Neuronal stem cell (in vitro differentiated cells): ENCODE results near the gene DLD.

Source experiments
- DNase-seq: peaks from one replicate; pipeline ENCODE4 v3.0.0-alpha.2; 2013; ENCODE audit warnings: low spot score
- H2AFZ ChIP-seq: one replicate; pipeline ENCODE4 v1.6.1; 2013; ENCODE audit warnings: mild to moderate bottlenecking, low read length, inconsistent platforms
- H2AK5ac ChIP-seq: 2 replicates; pipeline ENCODE4 v1.6.1; 2013; ENCODE audit warnings: low read depth, mild to moderate bottlenecking, inconsistent platforms, low read length, moderate library complexity, mixed read lengths
- H2BK120ac ChIP-seq: 2 replicates; pipeline ENCODE4 v1.6.1; 2013; ENCODE audit warnings: low read depth, mild to moderate bottlenecking, inconsistent platforms, low read length, moderate library complexity, mixed read lengths
- H2BK12ac ChIP-seq: one replicate; pipeline ENCODE4 v1.6.1; 2013; ENCODE audit warnings: low read length, inconsistent platforms
- H2BK15ac ChIP-seq: 2 replicates; pipeline ENCODE4 v1.6.1; 2013; ENCODE audit warnings: mild to moderate bottlenecking, low read length, inconsistent platforms, mixed read lengths
- H2BK5ac ChIP-seq: one replicate; pipeline ENCODE4 v1.6.1; 2013; ENCODE audit warnings: inconsistent platforms, mild to moderate bottlenecking, low read length, moderate library complexity
- H3K14ac ChIP-seq: one replicate; pipeline ENCODE4 v1.6.1; 2013; ENCODE audit warnings: low read length, inconsistent platforms
- H3K18ac ChIP-seq: 2 replicates; pipeline ENCODE4 v1.6.1; 2013; ENCODE audit warnings: low read length, inconsistent platforms
- H3K23ac ChIP-seq: 2 replicates; pipeline ENCODE4 v1.6.1; 2013; ENCODE audit warnings: low read depth, mild to moderate bottlenecking, mixed read lengths, low read length, inconsistent platforms; ENCODE audit not compliant: poor library complexity
- H3K27ac ChIP-seq: replicated peaks from 3 replicates; pipeline ENCODE4 v1.5.1; 2013; ENCODE audit warnings: low read length, inconsistent platforms
- H3K27me3 ChIP-seq, 3 experiments: 2 replicates each; pipeline ENCODE4 v1.6.1; 2013; ENCODE audit warnings: low read length in 3 of 3, mild to moderate bottlenecking in 2 of 3, inconsistent platforms in 1 of 3, low read depth in 1 of 3, mixed read lengths in 1 of 3, moderate library complexity in 1 of 3; ENCODE audit not compliant: control insufficient read depth in 3 of 3, insufficient read depth in 3 of 3
- H3K36me3 ChIP-seq, 2 donors: replicated peaks in 1 of 2; 2 replicates each; pipeline ENCODE4 v1.6.1; 2013; ENCODE audit warnings: low read length in 2 of 2; ENCODE audit not compliant: control insufficient read depth in 2 of 2, insufficient read depth in 2 of 2
- H3K4ac ChIP-seq: 2 replicates; pipeline ENCODE4 v1.6.1; 2013; ENCODE audit warnings: inconsistent platforms, mild to moderate bottlenecking, low read length, moderate library complexity
- H3K4me1 ChIP-seq, 2 donors: 1 replicate in 1 of 2; 2 replicates in 1 of 2; pipeline ENCODE4 v1.6.1; 2013; ENCODE audit warnings: low read length in 2 of 2, low read depth in 1 of 2; ENCODE audit not compliant: control insufficient read depth in 2 of 2, insufficient read depth in 1 of 2
- H3K4me2 ChIP-seq: one replicate; pipeline ENCODE4 v1.6.1; 2013; ENCODE audit warnings: mild to moderate bottlenecking, low read length, inconsistent platforms; ENCODE audit not compliant: insufficient read depth, poor library complexity, severe bottlenecking
- H3K4me3 ChIP-seq, 2 donors: 2 replicates each; pipeline ENCODE4 v1.5.1; 2013; ENCODE audit warnings: low read length in 2 of 2, mild to moderate bottlenecking in 2 of 2, inconsistent platforms in 1 of 2, moderate library complexity in 1 of 2
- H3K79me1 ChIP-seq: one replicate; pipeline ENCODE4 v1.6.1; 2013; ENCODE audit warnings: low read depth, mild to moderate bottlenecking, inconsistent platforms, low read length, moderate library complexity
- H3K9ac ChIP-seq: one replicate; pipeline ENCODE4 v1.6.1; 2013; ENCODE audit warnings: mild to moderate bottlenecking, low read depth, low read length, inconsistent platforms; ENCODE audit not compliant: poor library complexity
- H3K9me3 ChIP-seq, 2 donors: replicated peaks in 1 of 2; 2 replicates each; pipeline versions ENCODE3 to v1.6.1; 2013; ENCODE audit warnings: low read length in 2 of 2, mild to moderate bottlenecking in 2 of 2, inconsistent platforms in 1 of 2, low read depth in 1 of 2, mixed read lengths in 1 of 2, moderate library complexity in 1 of 2; ENCODE audit not compliant: control insufficient read depth in 2 of 2, insufficient read depth in 1 of 2
- H4K8ac ChIP-seq: one replicate; pipeline ENCODE4 v1.6.1; 2013; ENCODE audit warnings: low read depth, mild to moderate bottlenecking, inconsistent platforms, low read length, moderate library complexity
- H4K91ac ChIP-seq: one replicate; pipeline ENCODE4 v1.6.1; 2013; ENCODE audit warnings: low read length, low read depth, mild to moderate bottlenecking, inconsistent platforms; ENCODE audit not compliant: poor library complexity
- WGBS, 2 donors: extraction: QIAGEN DNeasy Blood & Tissue Kit; methylation state at CpG; one replicate each; pipeline ENCODE4 v1.1.7; 2013; ENCODE audit warnings: missing lambda C conversion rate in 2 of 2, mixed read lengths in 1 of 2; ENCODE audit not compliant: insufficient read length in 2 of 2, insufficient replicate concordance in 1 of 2; ENCODE audit errors: extremely low coverage in 2 of 2; 5-methylcytosine and 5-hydroxymethylcytosine counted together

DLD gene

GRCh38 chr7:107909445-107909844 lies 18.5 kb downstream of the DLD start:
- Histone ChIP-seq H3K18ac (no peak overlapping the region), H4K8ac (no peak overlapping the region), H3K27me3 (no peaks in the 10 kb centered on the region), H3K27ac (no peak overlapping the region), H2AK5ac (no peak overlapping the region), H2BK12ac (no peak overlapping the region), H3K4me3 (no peak overlapping the region), H2BK15ac (no peak overlapping the region), H3K14ac (no peak overlapping the region), H3K9ac (no peak overlapping the region), H4K91ac (no peak overlapping the region), H2BK5ac (no peak overlapping the region), H3K9me3 (no peaks in the 10 kb centered on the region), H3K36me3 (peaks cover 12 to 97% of the 10 kb centered on the region in 2 donors), H3K4me2 (no peak overlapping the region), H3K23ac (no peak overlapping the region), H3K79me1 (no peaks in the 10 kb centered on the region), H3K4me1 (no peaks in the 10 kb centered on the region), H2AFZ (no peak overlapping the region), H3K4ac (no peak overlapping the region), H2BK120ac (no peak overlapping the region)
- DNase-seq: no peak
- no CpG with 5 or more reads among the region's 1 CpG for WGBS, 2 donors

GRCh38 chr7:107911981-107912380 lies 21.0 kb downstream of the DLD start:
- Histone ChIP-seq H2BK5ac (no peak overlapping the region), H3K27me3 (no peaks in the 10 kb centered on the region), H3K4me1 (no peaks in the 10 kb centered on the region), H3K18ac (no peak overlapping the region), H3K27ac (no peak overlapping the region), H3K23ac (no peak overlapping the region), H2AK5ac (no peak overlapping the region), H3K9me3 (no peaks in the 10 kb centered on the region), H3K14ac (no peak overlapping the region), H3K4me2 (no peak overlapping the region), H2AFZ (no peak overlapping the region), H2BK15ac (no peak overlapping the region), H3K79me1 (no peaks in the 10 kb centered on the region), H3K4ac (no peak overlapping the region), H3K4me3 (no peak overlapping the region), H4K91ac (no peak overlapping the region), H2BK12ac (no peak overlapping the region), H3K9ac (no peak overlapping the region), H3K36me3 (peaks cover 7 to 97% of the 10 kb centered on the region in 2 donors), H4K8ac (no peak overlapping the region), H2BK120ac (no peak overlapping the region)
- WGBS, 2 donors: no CpG with 5 or more reads among the region's 2 CpGs
- no peak for DNase-seq

- Histone ChIP-seq H3K4ac (no peak overlapping the region), H2BK15ac (no peak overlapping the region), H2BK5ac (no peak overlapping the region), H3K9ac (no peak overlapping the region), H3K27me3 (no peaks in the 10 kb centered on the region), H2AFZ (no peak overlapping the region), H2BK120ac (no peak overlapping the region), H3K14ac (no peak overlapping the region), H3K36me3 (peaks cover 12 to 99% of the 10 kb centered on the region in 2 donors), H4K8ac (no peak overlapping the region), H3K4me2 (no peak overlapping the region), H3K18ac (no peak overlapping the region), H3K79me1 (no peaks in the 10 kb centered on the region), H3K27ac (no peak overlapping the region), H3K4me3 (no peak overlapping the region), H3K23ac (no peak overlapping the region), H2BK12ac (no peak overlapping the region), H3K4me1 (no peaks in the 10 kb centered on the region), H2AK5ac (no peak overlapping the region), H4K91ac (no peak overlapping the region), H3K9me3 (no peaks in the 10 kb centered on the region)
- no CpG with 5 or more reads among the region's 2 CpGs for WGBS, 2 donors
- DNase-seq: no peak
Measured at GRCh38 chr7:107913851-107914250, 22.9 kb downstream of the DLD start.

GRCh38 chr7:107914831-107915230 lies 23.8 kb downstream of the DLD start:
- peaks cover 9 to 99% of the 10 kb centered on the region in 2 donors for H3K36me3 ChIP-seq

More at GRCh38 chr7:107914831-107915230, 23.8 kb downstream of the DLD start:
- Histone ChIP-seq H2AK5ac (no peak overlapping the region), H3K27me3 (no peaks in the 10 kb centered on the region), H3K4me1 (no peaks in the 10 kb centered on the region), H2BK120ac (no peak overlapping the region), H3K27ac (no peak overlapping the region), H3K79me1 (no peaks in the 10 kb centered on the region), H3K9ac (no peak overlapping the region), H3K9me3 (no peaks in the 10 kb centered on the region), H3K4ac (no peak overlapping the region), H3K4me3 (no peak overlapping the region), H2BK15ac (no peak overlapping the region), H2AFZ (no peak overlapping the region), H3K18ac (no peak overlapping the region), H3K23ac (no peak overlapping the region), H3K14ac (no peak overlapping the region), H3K4me2 (no peak overlapping the region), H2BK12ac (no peak overlapping the region), H2BK5ac (no peak overlapping the region), H4K91ac (no peak overlapping the region), H4K8ac (no peak overlapping the region)
- WGBS, 2 donors: no CpG with 5 or more reads among the region's 1 CpG
- no peak for DNase-seq
